HL-60 (cell line): Measurements from ENCODE around the gene KNSTRN.
A peak's percentile ranks its signal among the peaks of the same experiment; 100 is the strongest.

Experiments used
- DNase-seq, 2 experiments: peaks; one replicate each; pipeline ENCODE4 v3.0.0-alpha.2; 2010 to 2020; ENCODE audit warnings: low read depth in 1 of 2, low spot score in 1 of 2
- H3K27ac ChIP-seq: fragments of 250-450 bp; sonication (Bioruptor Pico); replicated peaks from 2 replicates; pipeline ENCODE4 v1.5.1; 2020; ENCODE audit warnings: mild to moderate bottlenecking, moderate library complexity
- H3K27me3 ChIP-seq: fragments of 250-450 bp; sonication (Bioruptor Pico); 2 replicates; pipeline ENCODE4 v1.5.1; 2021; ENCODE audit warnings: mild to moderate bottlenecking, moderate library complexity; ENCODE audit not compliant: insufficient read depth, poor library complexity, severe bottlenecking
- H3K4me3 ChIP-seq: replicated peaks from 2 replicates; pipeline ENCODE4 v1.5.1; 2011; ENCODE audit warnings: mild to moderate bottlenecking, control low read depth, low read length; ENCODE audit not compliant: insufficient read depth
- GABPA ChIP-seq: IDR thresholded peaks from 2 replicates; pipeline ENCODE4 v1.6.1; 2012; ENCODE audit warnings: low read depth
- POLR2AphosphoS5 ChIP-seq: IDR thresholded peaks from 2 replicates; pipeline ENCODE4 v1.6.1; 2012; ENCODE audit warnings: low read depth
- SPI1 ChIP-seq: IDR thresholded peaks from 2 replicates; pipeline ENCODE4 v1.6.1; 2012; ENCODE audit warnings: low read depth, mild to moderate bottlenecking, borderline replicate concordance
- TF ChIP-seq, protein P1 (sequence below): IDR thresholded peaks from one replicate; pipeline ENCODE4 v1.5.1; 2011; ENCODE audit warnings: low read length, control low read depth, inconsistent platforms; ENCODE audit not compliant: insufficient read depth
- TF ChIP-seq, protein P2 (sequence below): IDR thresholded peaks from 2 replicates; pipeline ENCODE4 v1.6.1; 2012; ENCODE audit warnings: low read depth; ENCODE audit not compliant: insufficient replicate concordance

KNSTRN gene

DNA sequence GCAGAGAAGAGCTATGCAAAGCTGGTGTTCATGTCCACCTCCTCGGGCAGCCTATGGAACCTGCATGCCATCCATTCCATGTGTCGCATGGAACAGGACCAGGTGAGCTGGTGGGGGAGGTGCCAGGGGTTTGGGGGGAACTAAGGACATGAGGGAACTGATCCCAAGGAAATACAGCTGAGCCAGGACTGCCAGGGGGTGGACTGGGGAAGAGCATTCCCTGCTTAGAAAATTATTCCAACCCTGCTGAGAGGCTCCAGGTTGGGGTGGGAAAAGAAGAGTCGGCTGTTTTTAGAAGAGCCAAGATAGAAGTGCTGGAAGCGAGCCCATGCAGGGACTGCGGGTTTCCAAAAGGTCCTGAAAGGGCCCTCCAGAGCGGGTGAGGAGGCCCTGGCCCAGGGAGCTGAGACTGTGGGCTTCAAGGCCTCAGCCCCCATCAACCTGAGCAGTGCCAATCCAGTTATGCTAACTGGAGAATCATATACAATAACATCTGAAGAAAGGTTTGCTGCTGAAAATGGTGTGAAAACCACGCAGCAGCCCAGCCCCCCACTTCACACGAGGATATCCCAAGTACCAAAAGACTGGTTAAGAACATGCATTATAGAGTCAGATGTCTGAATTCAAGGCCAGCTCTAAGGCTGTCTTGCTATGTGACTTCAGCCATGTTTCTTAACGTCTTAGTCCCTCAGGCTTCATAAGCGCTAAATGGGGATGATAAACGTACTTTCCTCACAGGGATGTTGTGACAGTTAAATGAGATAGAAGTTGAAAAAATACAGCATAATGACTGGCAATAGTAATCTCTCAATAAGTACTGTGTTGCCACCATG is 16.7 kb upstream of the KNSTRN start:
- H3K27me3 ChIP-seq: no peaks in the 10 kb centered on the region
- no peak overlapping the region for H3K4me3 ChIP-seq
- no peak for DNase-seq
- H3K27ac ChIP-seq: no peak overlapping the region
- TF ChIP-seq, protein P1, sequence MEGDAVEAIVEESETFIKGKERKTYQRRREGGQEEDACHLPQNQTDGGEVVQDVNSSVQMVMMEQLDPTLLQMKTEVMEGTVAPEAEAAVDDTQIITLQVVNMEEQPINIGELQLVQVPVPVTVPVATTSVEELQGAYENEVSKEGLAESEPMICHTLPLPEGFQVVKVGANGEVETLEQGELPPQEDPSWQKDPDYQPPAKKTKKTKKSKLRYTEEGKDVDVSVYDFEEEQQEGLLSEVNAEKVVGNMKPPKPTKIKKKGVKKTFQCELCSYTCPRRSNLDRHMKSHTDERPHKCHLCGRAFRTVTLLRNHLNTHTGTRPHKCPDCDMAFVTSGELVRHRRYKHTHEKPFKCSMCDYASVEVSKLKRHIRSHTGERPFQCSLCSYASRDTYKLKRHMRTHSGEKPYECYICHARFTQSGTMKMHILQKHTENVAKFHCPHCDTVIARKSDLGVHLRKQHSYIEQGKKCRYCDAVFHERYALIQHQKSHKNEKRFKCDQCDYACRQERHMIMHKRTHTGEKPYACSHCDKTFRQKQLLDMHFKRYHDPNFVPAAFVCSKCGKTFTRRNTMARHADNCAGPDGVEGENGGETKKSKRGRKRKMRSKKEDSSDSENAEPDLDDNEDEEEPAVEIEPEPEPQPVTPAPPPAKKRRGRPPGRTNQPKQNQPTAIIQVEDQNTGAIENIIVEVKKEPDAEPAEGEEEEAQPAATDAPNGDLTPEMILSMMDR: no peak
- TF ChIP-seq POLR2AphosphoS5: no peak
- TF ChIP-seq, protein P2, sequence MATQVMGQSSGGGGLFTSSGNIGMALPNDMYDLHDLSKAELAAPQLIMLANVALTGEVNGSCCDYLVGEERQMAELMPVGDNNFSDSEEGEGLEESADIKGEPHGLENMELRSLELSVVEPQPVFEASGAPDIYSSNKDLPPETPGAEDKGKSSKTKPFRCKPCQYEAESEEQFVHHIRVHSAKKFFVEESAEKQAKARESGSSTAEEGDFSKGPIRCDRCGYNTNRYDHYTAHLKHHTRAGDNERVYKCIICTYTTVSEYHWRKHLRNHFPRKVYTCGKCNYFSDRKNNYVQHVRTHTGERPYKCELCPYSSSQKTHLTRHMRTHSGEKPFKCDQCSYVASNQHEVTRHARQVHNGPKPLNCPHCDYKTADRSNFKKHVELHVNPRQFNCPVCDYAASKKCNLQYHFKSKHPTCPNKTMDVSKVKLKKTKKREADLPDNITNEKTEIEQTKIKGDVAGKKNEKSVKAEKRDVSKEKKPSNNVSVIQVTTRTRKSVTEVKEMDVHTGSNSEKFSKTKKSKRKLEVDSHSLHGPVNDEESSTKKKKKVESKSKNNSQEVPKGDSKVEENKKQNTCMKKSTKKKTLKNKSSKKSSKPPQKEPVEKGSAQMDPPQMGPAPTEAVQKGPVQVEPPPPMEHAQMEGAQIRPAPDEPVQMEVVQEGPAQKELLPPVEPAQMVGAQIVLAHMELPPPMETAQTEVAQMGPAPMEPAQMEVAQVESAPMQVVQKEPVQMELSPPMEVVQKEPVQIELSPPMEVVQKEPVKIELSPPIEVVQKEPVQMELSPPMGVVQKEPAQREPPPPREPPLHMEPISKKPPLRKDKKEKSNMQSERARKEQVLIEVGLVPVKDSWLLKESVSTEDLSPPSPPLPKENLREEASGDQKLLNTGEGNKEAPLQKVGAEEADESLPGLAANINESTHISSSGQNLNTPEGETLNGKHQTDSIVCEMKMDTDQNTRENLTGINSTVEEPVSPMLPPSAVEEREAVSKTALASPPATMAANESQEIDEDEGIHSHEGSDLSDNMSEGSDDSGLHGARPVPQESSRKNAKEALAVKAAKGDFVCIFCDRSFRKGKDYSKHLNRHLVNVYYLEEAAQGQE: no peak
- TF ChIP-seq SPI1: no peak
- TF ChIP-seq GABPA: no peak

DNA sequence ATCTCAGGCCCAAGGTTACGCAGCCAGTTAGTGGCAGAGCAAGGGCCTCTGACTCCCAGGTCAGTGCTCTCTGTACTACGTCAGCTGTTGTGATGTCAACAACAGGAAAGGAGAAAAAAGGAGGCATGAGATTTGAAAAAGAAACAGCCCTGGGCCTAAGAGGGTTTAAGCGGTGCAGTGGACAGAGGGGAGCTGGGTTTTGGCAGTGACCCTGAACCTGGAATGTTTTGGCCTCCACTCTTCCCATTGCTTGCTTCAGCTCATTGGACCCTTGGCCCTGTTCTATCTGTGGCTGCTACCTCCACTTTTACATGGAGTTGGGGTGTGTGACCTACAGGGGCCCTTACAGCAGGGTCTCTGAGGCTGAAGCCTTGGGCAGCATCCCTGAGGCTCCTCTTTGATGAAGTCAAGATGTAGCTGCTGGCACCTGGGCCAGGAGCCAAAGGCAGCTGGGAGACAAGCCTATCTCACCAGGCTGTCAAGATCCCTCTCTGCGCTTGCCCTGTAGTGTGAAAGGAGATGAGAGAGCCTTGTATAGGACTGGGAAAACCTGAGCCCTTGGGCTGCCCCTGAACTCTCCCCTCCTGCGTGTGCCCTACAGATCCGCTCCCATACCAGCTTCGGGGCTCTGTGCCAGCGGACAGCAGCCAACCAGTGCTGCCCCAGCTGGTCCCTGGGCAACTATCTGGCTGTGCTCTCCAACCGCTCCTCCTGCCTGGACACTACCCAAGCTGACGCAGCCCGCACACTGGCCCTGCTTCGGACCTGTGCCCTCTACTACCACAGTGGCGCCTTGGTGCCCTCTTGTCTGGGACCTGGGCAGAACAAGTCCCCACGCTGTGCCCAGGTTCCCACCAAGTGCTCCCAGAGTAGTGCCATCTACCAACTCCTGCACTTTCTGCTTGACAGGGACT is 15.8 kb upstream of the KNSTRN start:
- H3K27ac ChIP-seq: no peak overlapping the region; the same call in 1 of the 2 replicates
- no peak for DNase-seq

DNA sequence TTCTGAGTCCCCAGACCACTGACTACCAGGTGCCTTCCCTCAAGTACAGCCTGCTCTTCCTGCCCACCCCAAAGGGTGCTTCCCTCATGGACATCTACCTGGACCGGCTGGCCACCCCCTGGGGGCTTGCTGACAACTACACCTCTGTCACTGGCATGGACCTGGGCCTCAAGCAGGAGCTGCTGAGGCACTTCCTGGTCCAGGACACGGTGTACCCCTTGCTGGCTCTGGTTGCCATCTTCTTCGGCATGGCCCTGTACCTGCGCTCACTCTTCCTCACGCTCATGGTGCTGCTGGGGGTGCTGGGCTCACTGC is 15.2 kb upstream of the KNSTRN start:
- TF ChIP-seq, protein P1: no peak
- TF ChIP-seq GABPA: no peak
- TF ChIP-seq POLR2AphosphoS5: no peak; the same call in 1 of the 2 replicates
- no peak for TF ChIP-seq SPI1
- TF ChIP-seq, protein P2: no peak
- peak overlapping the region; percentile 61 for H3K27ac ChIP-seq
- no peaks in the 10 kb centered on the region for H3K27me3 ChIP-seq
- DNase-seq: no peak
- peak overlapping the region; percentile 51 for H3K4me3 ChIP-seq

More for the DNA sequence above, 15.8 kb upstream of the KNSTRN start:
- H3K4me3 ChIP-seq: no peak overlapping the region
- no peak for TF ChIP-seq POLR2AphosphoS5
- no peaks in the 10 kb centered on the region for H3K27me3 ChIP-seq
